ENCODE data around the gene SPNS2. TPM values are rescaled to one million over a fixed set of nuclear protein-coding genes. Genes with fewer than 3 reads are reported as not detected.

SPNS2 gene
- total and polyA plus RNA-seq, 2 experiments from 2014 or later, result 1.7 to 2.3 TPM

GRCh38 chr17:4474093-4474492 is 24.6 kb upstream of the SPNS2 start:
- DNase-seq (ENCODE audit: low spot score) (no peak), ATAC-seq (no peak)
- H3K79me2 ChIP-seq (replicated peaks; ENCODE audit: insufficient read depth), result no peaks in the 10 kb centered on the region
- Mint-ChIP-seq H3K9me3 (no peaks in the 10 kb centered on the region), H3K36me3 (ENCODE audit: low read depth) (no peaks in the 10 kb centered on the region), H3K4me3 (no peak overlapping the region), H3K27ac (no peak overlapping the region), H3K4me1 (no peaks in the 10 kb centered on the region; the same call in 2 of the 3 replicates), H3K27me3 (ENCODE audit: insufficient read depth, low read depth, poor library complexity) (peaks cover 8% of the 10 kb centered on the region)
- no peak overlapping the region for H2AFZ ChIP-seq
- no peak overlapping the region for H3K4me3 ChIP-seq
- H3K27me3 ChIP-seq (ENCODE audit: insufficient read depth), result no peaks in the 10 kb centered on the region
- no peaks in the 10 kb centered on the region for H3K9me2 ChIP-seq (ENCODE audit: insufficient read depth)
- H3K27ac ChIP-seq (ENCODE audit: low read depth), result no peak overlapping the region
- no peaks in the 10 kb centered on the region for H3F3A ChIP-seq (replicated peaks; ENCODE audit: low read depth)
- TF ChIP-seq REST (IDR thresholded peaks at IDR 0.05; ENCODE audit: unreplicated experiment) (no peak), ZNF462 (CRISPR knock-in tag; IDR thresholded peaks at IDR 0.05) (no peak)
- no peaks in the 10 kb centered on the region for H4K20me1 ChIP-seq (replicated peaks; ENCODE audit: insufficient read depth)
- H3K4me2 ChIP-seq, result no peak overlapping the region
- H3K36me3 ChIP-seq (ENCODE audit: insufficient read depth), result no peaks in the 10 kb centered on the region
- no peaks in the 10 kb centered on the region for H3K4me1 ChIP-seq (ENCODE audit: insufficient read depth)

All from GM23338 (cell line).